GM10266 (cell line): ENCODE results near the gene KRT14.
"Not testable (repeated sequence)": the region's sequence is repeated elsewhere in the genome, so short reads cannot be mapped to it uniquely, and the experiment has no call there.

Experiments
- DNase-seq: peaks from one replicate; pipeline ENCODE4 v3.0.0; 2012; ENCODE audit errors: extremely low spot score
- CTCF ChIP-seq: IDR thresholded peaks from 2 replicates; pipeline ENCODE4 v1.5.1; 2012; ENCODE audit warnings: mild to moderate bottlenecking, low read depth; ENCODE audit not compliant: control insufficient read depth, insufficient read depth; ENCODE audit errors: missing control alignments

KRT14 gene

GRCh38 chr17:41585301-41586056 lies 1.2 kb downstream of the KRT14 start:
- no peak for DNase-seq
- no peak for TF ChIP-seq CTCF

- DNase-seq, result not testable (repeated sequence)
Observed at GRCh38 chr17:41584331-41584927, 2.3 kb downstream of the KRT14 start.

- no peak for TF ChIP-seq CTCF
- no peak for DNase-seq
Observed at GRCh38 chr17:41583137-41584127, 3.3 kb downstream of the KRT14 start.

- not testable (repeated sequence) for DNase-seq
Observed at GRCh38 chr17:41582061-41582968, 4.4 kb downstream of the KRT14 start.

- no peak for TF ChIP-seq CTCF
Observed at GRCh38 chr17:41581366-41582060, 5.2 kb downstream of the KRT14 start.

GRCh38 chr17:41580687-41581365 lies 5.9 kb downstream of the KRT14 start:
- DNase-seq, result no peak
- TF ChIP-seq CTCF, result no peak

More at GRCh38 chr17:41581366-41582060, 5.2 kb downstream of the KRT14 start:
- no peak for DNase-seq

GRCh38 chr17:41580244-41580575 lies 6.5 kb downstream of the KRT14 start:
- DNase-seq, result no peak
- TF ChIP-seq CTCF, result no peak
